ENCODE data around the gene SMCP.

GRCh38 chr1:152901631-152902030, 23.5 kb downstream of the SMCP start:
- TF ChIP-seq CTCF (IDR thresholded peaks at IDR 0.05) (no peak), EZH2 (IDR thresholded peaks at IDR 0.05; ENCODE audit: borderline replicate concordance, insufficient read depth, low read depth, low read length, poor library complexity, severe bottlenecking) (no peak)
